NB4 (cell line): ENCODE data around the gene REPS2.

ENCODE experiments used
- POLR2A ChIP-seq: IDR thresholded peaks from 2 replicates; pipeline ENCODE4 v1.6.1; 2011; ENCODE audit warnings: mild to moderate bottlenecking; ENCODE audit not compliant: insufficient read length; ENCODE audit errors: extremely low read depth
- TF ChIP-seq, protein P1 (sequence below): IDR thresholded peaks from one replicate; pipeline ENCODE4 v1.5.1; 2012; ENCODE audit warnings: low read depth, low read length
- TF ChIP-seq, protein P2 (sequence below): IDR thresholded peaks from 2 replicates; pipeline ENCODE4 v1.6.1; 2011; ENCODE audit warnings: low read depth, low read length

DNA sequence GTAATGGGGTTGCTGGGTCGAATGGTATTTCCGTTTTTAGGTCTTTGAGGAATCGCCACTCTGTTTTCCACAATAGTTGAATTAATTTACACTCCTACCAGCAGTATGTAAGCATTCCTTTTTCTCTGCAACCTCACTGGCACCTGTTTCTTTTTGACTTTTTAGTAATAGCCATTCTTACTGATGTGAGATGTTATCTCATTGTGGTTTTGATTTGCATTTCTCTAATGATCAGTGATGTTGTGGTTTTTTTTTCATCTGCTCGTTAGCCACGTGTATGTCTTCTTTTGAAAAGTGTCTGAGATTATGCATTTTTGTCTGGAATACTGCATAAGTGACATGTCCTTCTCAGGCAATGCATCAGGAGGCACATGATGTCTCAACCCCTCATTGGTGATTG is 28.8 kb downstream of the REPS2 start:
- TF ChIP-seq, protein P1, sequence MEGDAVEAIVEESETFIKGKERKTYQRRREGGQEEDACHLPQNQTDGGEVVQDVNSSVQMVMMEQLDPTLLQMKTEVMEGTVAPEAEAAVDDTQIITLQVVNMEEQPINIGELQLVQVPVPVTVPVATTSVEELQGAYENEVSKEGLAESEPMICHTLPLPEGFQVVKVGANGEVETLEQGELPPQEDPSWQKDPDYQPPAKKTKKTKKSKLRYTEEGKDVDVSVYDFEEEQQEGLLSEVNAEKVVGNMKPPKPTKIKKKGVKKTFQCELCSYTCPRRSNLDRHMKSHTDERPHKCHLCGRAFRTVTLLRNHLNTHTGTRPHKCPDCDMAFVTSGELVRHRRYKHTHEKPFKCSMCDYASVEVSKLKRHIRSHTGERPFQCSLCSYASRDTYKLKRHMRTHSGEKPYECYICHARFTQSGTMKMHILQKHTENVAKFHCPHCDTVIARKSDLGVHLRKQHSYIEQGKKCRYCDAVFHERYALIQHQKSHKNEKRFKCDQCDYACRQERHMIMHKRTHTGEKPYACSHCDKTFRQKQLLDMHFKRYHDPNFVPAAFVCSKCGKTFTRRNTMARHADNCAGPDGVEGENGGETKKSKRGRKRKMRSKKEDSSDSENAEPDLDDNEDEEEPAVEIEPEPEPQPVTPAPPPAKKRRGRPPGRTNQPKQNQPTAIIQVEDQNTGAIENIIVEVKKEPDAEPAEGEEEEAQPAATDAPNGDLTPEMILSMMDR = no peak
- no peak for TF ChIP-seq POLR2A
- TF ChIP-seq, protein P2, sequence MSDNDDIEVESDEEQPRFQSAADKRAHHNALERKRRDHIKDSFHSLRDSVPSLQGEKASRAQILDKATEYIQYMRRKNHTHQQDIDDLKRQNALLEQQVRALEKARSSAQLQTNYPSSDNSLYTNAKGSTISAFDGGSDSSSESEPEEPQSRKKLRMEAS = no peak
